ENCODE measurements around the gene B3GALNT2.
"Not testable (repeated sequence)": the region's sequence is repeated elsewhere in the genome, so short reads cannot be mapped to it uniquely, and the experiment has no call there.

Gene B3GALNT2

DNA sequence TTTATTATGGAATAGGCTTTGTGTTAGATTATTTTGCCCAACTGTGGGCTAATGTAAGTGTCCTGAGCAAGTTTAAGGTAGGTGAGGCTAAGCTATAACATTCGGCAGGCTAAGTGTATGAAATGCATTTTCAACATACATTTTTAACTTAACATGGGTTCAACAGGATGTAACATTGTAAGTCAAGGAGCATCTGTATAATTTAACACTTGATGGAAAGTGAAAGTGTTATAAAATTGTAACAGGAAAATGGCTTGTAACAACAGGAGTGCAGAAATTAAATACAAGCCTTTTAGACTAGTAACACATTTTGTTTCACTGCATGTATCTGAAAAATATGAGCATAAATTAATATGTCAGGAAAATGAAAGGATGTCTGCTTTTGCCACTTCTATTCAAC lies 42.3 kb downstream of the B3GALNT2 start:
- H3K36me3 ChIP-seq (ENCODE audit: control insufficient read depth in 1 of 2, insufficient read depth in 2 of 2, low read depth in 1 of 2, low read length in 2 of 2), result peaks cover 0 to 15% of the 10 kb centered on the region in 2 experiments
- no peak for DNase-seq
- no peak overlapping the region for H2BK5ac ChIP-seq (ENCODE audit: low read depth, low read length, poor library complexity, severe bottlenecking)
- no peak overlapping the region for H2BK120ac ChIP-seq (ENCODE audit: low read depth, low read length)
- H2AFZ ChIP-seq (ENCODE audit: low read depth, low read length), result no peak overlapping the region
- no peak overlapping the region for H3K23ac ChIP-seq (ENCODE audit: low read length in 2 of 2)
- no peak overlapping the region for H2BK15ac ChIP-seq (ENCODE audit: low read depth, poor library complexity, severe bottlenecking)
- H2AK5ac ChIP-seq (ENCODE audit: low read length, severe bottlenecking), result no peak overlapping the region
- H3K4me1 ChIP-seq (ENCODE audit: control insufficient read depth, insufficient read depth, low read depth, low read length), result no peaks in the 10 kb centered on the region
- WGBS, result no CpG with 5 or more reads among the region's 1 CpG
- H3K4ac ChIP-seq (ENCODE audit: low read depth in 1 of 2, low read length in 2 of 2), result no peak overlapping the region
- H3K27me3 ChIP-seq (ENCODE audit: control insufficient read depth in 1 of 2, insufficient read depth in 1 of 2, low read length in 2 of 2), result no peaks in the 10 kb centered on the region
- H3K18ac ChIP-seq (ENCODE audit: low read depth in 1 of 2, low read length in 2 of 2), result no peak overlapping the region
- H4K91ac ChIP-seq (ENCODE audit: low read length), result no peak overlapping the region
- no peak overlapping the region for H3K4me3 ChIP-seq (ENCODE audit: insufficient read depth in 1 of 2, low read depth in 1 of 2, low read length in 2 of 2)
- H3K14ac ChIP-seq (ENCODE audit: low read length in 2 of 2), result no peak overlapping the region
- no peak overlapping the region for H4K8ac ChIP-seq (ENCODE audit: low read length)
- H3K27ac ChIP-seq (ENCODE audit: low read length, poor library complexity, severe bottlenecking), result no peak overlapping the region
- H3K79me1 ChIP-seq (replicated peaks; ENCODE audit: low read length, poor library complexity, severe bottlenecking), result peaks cover 1% of the 10 kb centered on the region
- no peak overlapping the region for H3K9ac ChIP-seq (ENCODE audit: low read length)
- no peaks in the 10 kb centered on the region for H3K9me3 ChIP-seq (ENCODE audit: control insufficient read depth, low read length)
- no peak overlapping the region for H2BK12ac ChIP-seq (ENCODE audit: low read length in 2 of 2)
- H3K4me2 ChIP-seq (ENCODE audit: low read length, poor library complexity, severe bottlenecking), result no peak overlapping the region

DNA sequence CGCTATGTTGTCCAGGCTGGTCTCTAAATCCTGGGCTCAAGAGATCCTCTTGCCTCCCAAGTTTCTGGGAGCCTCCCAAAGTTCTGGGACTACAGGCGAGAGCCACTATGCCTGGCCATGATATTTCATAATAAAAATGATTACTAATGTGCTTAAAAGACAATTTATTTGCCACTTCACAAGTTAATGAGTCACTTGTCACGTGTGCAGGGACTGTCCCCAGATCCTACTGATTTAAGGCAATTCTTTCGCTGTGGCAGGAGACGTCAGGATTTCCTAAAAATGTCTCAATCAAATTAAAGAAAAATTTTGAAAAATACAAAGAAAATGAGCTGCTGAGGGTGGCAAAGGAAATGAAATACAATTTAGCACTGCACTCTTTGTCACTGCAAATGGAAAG lies 43.5 kb downstream of the B3GALNT2 start:
- no peak overlapping the region for H2BK5ac ChIP-seq (ENCODE audit: low read depth, low read length, poor library complexity, severe bottlenecking)
- H3K27ac ChIP-seq (ENCODE audit: low read length, poor library complexity, severe bottlenecking), result no peak overlapping the region
- peaks cover 3% of the 10 kb centered on the region for H3K79me1 ChIP-seq (replicated peaks; ENCODE audit: low read length, poor library complexity, severe bottlenecking)
- no peak overlapping the region for H2BK15ac ChIP-seq (ENCODE audit: low read depth, poor library complexity, severe bottlenecking)
- DNase-seq, result no peak
- H3K4me3 ChIP-seq (ENCODE audit: insufficient read depth in 1 of 2, low read depth in 1 of 2, low read length in 2 of 2), result no peak overlapping the region
- no peak overlapping the region for H3K9ac ChIP-seq (ENCODE audit: low read length)
- H2BK12ac ChIP-seq (ENCODE audit: low read length in 2 of 2), result no peak overlapping the region
- no peak overlapping the region for H4K8ac ChIP-seq (ENCODE audit: low read length)
- H3K4ac ChIP-seq (ENCODE audit: low read depth in 1 of 2, low read length in 2 of 2), result no peak overlapping the region
- H2BK120ac ChIP-seq (ENCODE audit: low read depth, low read length), result no peak overlapping the region
- no peaks in the 10 kb centered on the region for H3K27me3 ChIP-seq (ENCODE audit: control insufficient read depth in 1 of 2, insufficient read depth in 1 of 2, low read length in 2 of 2)
- no peak overlapping the region for H3K18ac ChIP-seq (ENCODE audit: low read depth in 1 of 2, low read length in 2 of 2)
- H3K4me2 ChIP-seq (ENCODE audit: low read length, poor library complexity, severe bottlenecking), result no peak overlapping the region
- 91% methylated on average over 4 of the region's 5 CpGs for WGBS
- no peaks in the 10 kb centered on the region for H3K4me1 ChIP-seq (ENCODE audit: control insufficient read depth, insufficient read depth, low read depth, low read length)
- no peak overlapping the region for H2AFZ ChIP-seq (ENCODE audit: low read depth, low read length)
- H3K36me3 ChIP-seq (ENCODE audit: control insufficient read depth in 1 of 2, insufficient read depth in 2 of 2, low read depth in 1 of 2, low read length in 2 of 2), result peaks cover 0 to 15% of the 10 kb centered on the region in 2 experiments
- no peak overlapping the region for H2AK5ac ChIP-seq (ENCODE audit: low read length, severe bottlenecking)
- H3K23ac ChIP-seq (ENCODE audit: low read length in 2 of 2), result no peak overlapping the region
- no peak overlapping the region for H3K14ac ChIP-seq (ENCODE audit: low read length in 2 of 2)
- no peak overlapping the region for H4K91ac ChIP-seq (ENCODE audit: low read length)
- H3K9me3 ChIP-seq (ENCODE audit: control insufficient read depth, low read length), result no peaks in the 10 kb centered on the region

GRCh38 chr1:235457856-235458255 lies 46.4 kb downstream of the B3GALNT2 start:
- H3K27me3 ChIP-seq (ENCODE audit: control insufficient read depth in 1 of 2, insufficient read depth in 1 of 2, low read length in 2 of 2); H3K18ac ChIP-seq (ENCODE audit: low read depth in 1 of 2, low read length in 2 of 2); H3K79me1 ChIP-seq (replicated peaks; ENCODE audit: low read length, poor library complexity, severe bottlenecking); H2AK5ac ChIP-seq (ENCODE audit: low read length, severe bottlenecking); H3K27ac ChIP-seq (ENCODE audit: low read length, poor library complexity, severe bottlenecking); H3K9me3 ChIP-seq (ENCODE audit: control insufficient read depth, low read length); H3K14ac ChIP-seq (ENCODE audit: low read length in 2 of 2); H3K4ac ChIP-seq (ENCODE audit: low read depth in 1 of 2, low read length in 2 of 2); H2BK15ac ChIP-seq (ENCODE audit: low read depth, poor library complexity, severe bottlenecking); H2BK120ac ChIP-seq (ENCODE audit: low read depth, low read length); H3K9ac ChIP-seq (ENCODE audit: low read length); H3K4me2 ChIP-seq (ENCODE audit: low read length, poor library complexity, severe bottlenecking); H4K91ac ChIP-seq (ENCODE audit: low read length); H3K4me1 ChIP-seq (ENCODE audit: control insufficient read depth, insufficient read depth, low read depth, low read length); DNase-seq; H3K4me3 ChIP-seq (ENCODE audit: insufficient read depth in 1 of 2, low read depth in 1 of 2, low read length in 2 of 2); H2BK5ac ChIP-seq (ENCODE audit: low read depth, low read length, poor library complexity, severe bottlenecking); H4K8ac ChIP-seq (ENCODE audit: low read length); H2AFZ ChIP-seq (ENCODE audit: low read depth, low read length); H2BK12ac ChIP-seq (ENCODE audit: low read length in 2 of 2); H3K23ac ChIP-seq (ENCODE audit: low read length in 2 of 2): not testable (repeated sequence)
- 92% methylated on average over 7 of the region's 7 CpGs for WGBS
- peaks cover 0 to 27% of the 10 kb centered on the region in 2 experiments for H3K36me3 ChIP-seq (ENCODE audit: control insufficient read depth in 1 of 2, insufficient read depth in 2 of 2, low read depth in 1 of 2, low read length in 2 of 2)

GRCh38 chr1:235455823-235456222 lies 48.4 kb downstream of the B3GALNT2 start:
- Histone ChIP-seq H3K9ac (ENCODE audit: low read length) (no peak overlapping the region), H3K27me3 (ENCODE audit: control insufficient read depth in 1 of 2, insufficient read depth in 1 of 2, low read length in 2 of 2) (no peaks in the 10 kb centered on the region), H3K4me3 (ENCODE audit: insufficient read depth in 1 of 2, low read depth in 1 of 2, low read length in 2 of 2) (no peak overlapping the region), H2BK12ac (ENCODE audit: low read length in 2 of 2) (no peak overlapping the region), H3K4ac (ENCODE audit: low read depth in 1 of 2, low read length in 2 of 2) (no peak overlapping the region), H2BK15ac (ENCODE audit: low read depth, poor library complexity, severe bottlenecking) (no peak overlapping the region), H3K79me1 (replicated peaks; ENCODE audit: low read length, poor library complexity, severe bottlenecking) (peaks cover 4% of the 10 kb centered on the region), H2BK120ac (ENCODE audit: low read depth, low read length) (no peak overlapping the region), H2AFZ (ENCODE audit: low read depth, low read length) (no peak overlapping the region), H3K18ac (ENCODE audit: low read depth in 1 of 2, low read length in 2 of 2) (no peak overlapping the region), H3K4me1 (ENCODE audit: control insufficient read depth, insufficient read depth, low read depth, low read length) (no peaks in the 10 kb centered on the region), H3K14ac (ENCODE audit: low read length in 2 of 2) (no peak overlapping the region), H3K23ac (ENCODE audit: low read length in 2 of 2) (no peak overlapping the region), H3K4me2 (ENCODE audit: low read length, poor library complexity, severe bottlenecking) (no peak overlapping the region), H4K91ac (ENCODE audit: low read length) (no peak overlapping the region), H3K27ac (ENCODE audit: low read length, poor library complexity, severe bottlenecking) (no peak overlapping the region), H2BK5ac (ENCODE audit: low read depth, low read length, poor library complexity, severe bottlenecking) (no peak overlapping the region), H3K36me3 (ENCODE audit: control insufficient read depth in 1 of 2, insufficient read depth in 2 of 2, low read depth in 1 of 2, low read length in 2 of 2) (peaks cover 7 to 41% of the 10 kb centered on the region in 2 experiments), H2AK5ac (ENCODE audit: low read length, severe bottlenecking) (no peak overlapping the region), H4K8ac (ENCODE audit: low read length) (no peak overlapping the region), H3K9me3 (ENCODE audit: control insufficient read depth, low read length) (no peaks in the 10 kb centered on the region)
- DNase-seq, result no peak
- 95% methylated on average over 4 of the region's 4 CpGs for WGBS

All from mesenchymal stem cell (in vitro differentiated cells and primary cell).